Liver (tissue), 9 donors: ENCODE measurements around the gene NLRP6. TPM values are rescaled to one million over a fixed set of nuclear protein-coding genes. Genes with fewer than 3 reads are reported as not detected.

Experiments
- DNase-seq: peaks from one replicate; pipeline ENCODE4 v3.0.0-alpha.2; 2017; ENCODE audit warnings: low spot score
- H3K27ac ChIP-seq, 2 donors: one replicate each; pipeline ENCODE4 v1.7.0; 2013; ENCODE audit warnings: inconsistent platforms in 2 of 2, low read length in 2 of 2, control low read depth in 1 of 2, low read depth in 1 of 2, mild to moderate bottlenecking in 1 of 2
- H3K27me3 ChIP-seq, 4 donors: one replicate each; pipeline versions ENCODE4 v1.6.1 to v1.7.0; 2013; ENCODE audit warnings: low read length in 3 of 4, inconsistent platforms in 1 of 4, mild to moderate bottlenecking in 1 of 4, moderate library complexity in 1 of 4; ENCODE audit not compliant: control insufficient read depth in 4 of 4, insufficient read depth in 4 of 4
- H3K36me3 ChIP-seq, 4 donors: one replicate each; pipeline versions ENCODE4 v1.6.1 to v1.7.0; 2013; ENCODE audit warnings: low read length in 3 of 4, mild to moderate bottlenecking in 3 of 4, low read depth in 1 of 4, moderate library complexity in 1 of 4; ENCODE audit not compliant: control insufficient read depth in 4 of 4, insufficient read depth in 3 of 4
- H3K4me1 ChIP-seq, 4 donors: one replicate each; pipeline versions ENCODE4 v1.6.1 to v1.7.0; 2013; ENCODE audit warnings: low read length in 3 of 4, mild to moderate bottlenecking in 3 of 4, moderate library complexity in 1 of 4; ENCODE audit not compliant: control insufficient read depth in 4 of 4, insufficient read depth in 4 of 4
- H3K4me3 ChIP-seq, 3 donors: one replicate each; pipeline versions ENCODE4 v1.6.1 to v1.7.0; 2013; ENCODE audit warnings: low read length in 3 of 3, control low read depth in 1 of 3, low read depth in 1 of 3, mild to moderate bottlenecking in 1 of 3
- H3K9ac ChIP-seq, 2 donors: one replicate each; pipeline ENCODE4 v1.7.0; 2013; ENCODE audit warnings: low read length in 2 of 2, mild to moderate bottlenecking in 2 of 2, moderate library complexity in 2 of 2, control low read depth in 1 of 2, low read depth in 1 of 2
- H3K9me3 ChIP-seq, 4 donors: one replicate each; pipeline versions ENCODE4 v1.6.1 to v1.7.0; 2013; ENCODE audit warnings: low read length in 3 of 4; ENCODE audit not compliant: control insufficient read depth in 4 of 4
- CTCF ChIP-seq: fragments of 150-350 bp; IDR thresholded peaks from 2 replicates; pipeline ENCODE4 v1.5.1; 2017; ENCODE audit warnings: improper control_type of control experiment, low read depth, low read length; ENCODE audit not compliant: missing input control
- EGR1 ChIP-seq, 2 donors: IDR thresholded peaks; 2 replicates each; pipeline ENCODE4 v1.6.1; 2016 to 2018; ENCODE audit warnings: antibody characterized with exemption in 2 of 2, low read depth in 2 of 2
- FOXA1 ChIP-seq: IDR thresholded peaks from 2 replicates; pipeline ENCODE4 v1.6.1; 2016; ENCODE audit warnings: antibody characterized with exemption
- FOXA2 ChIP-seq: IDR thresholded peaks from 2 replicates; pipeline ENCODE4 v1.6.1; 2016; ENCODE audit warnings: antibody characterized with exemption
- GABPA ChIP-seq, 2 donors: IDR thresholded peaks in 1 of 2; conservative IDR thresholded peaks in 1 of 2; 2 replicates each; pipeline ENCODE4 v1.6.1; 2016; ENCODE audit warnings: antibody characterized with exemption in 2 of 2, mild to moderate bottlenecking in 1 of 2, moderate library complexity in 1 of 2
- HNF4A ChIP-seq, 2 donors: conservative IDR thresholded peaks; 2 replicates each; pipeline ENCODE4 v1.6.1; 2016; ENCODE audit warnings: antibody characterized with exemption in 2 of 2, mild to moderate bottlenecking in 2 of 2
- HNF4G ChIP-seq: IDR thresholded peaks from 2 replicates; pipeline ENCODE4 v1.6.1; 2016; ENCODE audit warnings: antibody characterized with exemption
- JUND ChIP-seq, 2 donors: IDR thresholded peaks; 2 replicates each; pipeline ENCODE4 v1.6.1; 2016; ENCODE audit warnings: antibody characterized with exemption in 2 of 2
- MAX ChIP-seq: IDR thresholded peaks from 2 replicates; pipeline ENCODE4 v1.6.1; 2016; ENCODE audit warnings: antibody characterized with exemption
- RAD21 ChIP-seq, 2 donors: IDR thresholded peaks; 2 replicates each; pipeline ENCODE4 v1.6.1; 2016; ENCODE audit warnings: antibody characterized with exemption in 2 of 2, mild to moderate bottlenecking in 2 of 2
- RXRA ChIP-seq, 2 donors: IDR thresholded peaks; 2 replicates each; pipeline ENCODE4 v1.6.1; 2017 to 2018; ENCODE audit warnings: antibody characterized with exemption in 2 of 2, mild to moderate bottlenecking in 1 of 2
- SP1 ChIP-seq: IDR thresholded peaks from 2 replicates; pipeline ENCODE4 v1.6.1; 2018; ENCODE audit warnings: antibody characterized with exemption, mild to moderate bottlenecking
- TAF1 ChIP-seq: conservative IDR thresholded peaks from 2 replicates; pipeline ENCODE4 v1.6.1; 2016; ENCODE audit warnings: antibody characterized with exemption, mild to moderate bottlenecking
- YY1 ChIP-seq: IDR thresholded peaks from 2 replicates; pipeline ENCODE4 v1.6.1; 2016; ENCODE audit warnings: antibody characterized with exemption, mild to moderate bottlenecking
- ZBTB33 ChIP-seq: IDR thresholded peaks from 2 replicates; pipeline ENCODE4 v1.6.1; 2016; ENCODE audit warnings: antibody characterized with exemption
- WGBS: extraction: QIAGEN DNeasy Blood & Tissue Kit; methylation state at CpG from one replicate; pipeline ENCODE4 v1.1.7; 2013; 5-methylcytosine and 5-hydroxymethylcytosine counted together
- polyA plus RNA-seq, 2 donors: library from polyadenylated mRNA; stranded (reverse) in 1 of 2; unstranded in 1 of 2; fragments of 200-250 nt in 1 of 2; fragments of >200 nt in 1 of 2; fragmentation: Nextera tagmentation in 1 of 2; extraction: Ambion mirVana in 1 of 2; gene quantifications; one replicate each; pipeline versions ENCODE4 v1.2.1 to v1.2.3, GENCODE V29; 2013 to 2015
- total RNA-seq, 2 donors: library from RNA; depleted of rRNA; stranded (reverse); fragments of >200 nt; gene quantifications; one replicate each; pipeline ENCODE4 v1.2.3, GENCODE V29; 2014
- TF ChIP-seq, protein P1 (sequence below): IDR thresholded peaks from 2 replicates; pipeline ENCODE4 v1.6.1; 2016; ENCODE audit warnings: antibody characterized with exemption, mild to moderate bottlenecking
- donor health status: healthy.
- donor health status: healthy.
- donor health status: healthy.
- donor health status: healthy.
- donor health status: healthy.

The NLRP6 gene
- total and polyA plus RNA-seq, 4 donors, result 0.05 to 5.7 (median 0.97) TPM

DNA sequence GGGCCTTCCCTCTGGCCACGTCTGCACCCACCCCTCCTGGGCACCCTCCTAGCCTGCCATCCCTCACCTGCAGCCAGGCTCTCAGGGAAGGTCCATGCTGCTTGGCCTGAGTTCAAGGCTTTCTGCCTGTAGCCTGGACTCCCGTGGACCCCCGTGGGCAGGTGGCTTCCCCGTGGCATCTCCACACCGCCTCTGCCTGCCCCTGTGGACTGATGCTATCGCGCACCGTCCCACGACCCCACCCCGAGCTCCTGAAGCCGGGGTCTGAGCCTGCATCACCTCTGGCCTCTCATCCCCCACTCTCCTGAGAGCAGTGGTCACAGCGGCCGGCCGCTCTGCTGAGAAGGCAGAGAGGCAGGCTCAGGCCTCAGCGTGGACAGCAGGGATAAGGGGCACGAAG, 16.6 kb downstream of the NLRP6 start:
- Histone ChIP-seq H3K27me3 (no peaks in the 10 kb centered on the region), H3K27ac (no peak overlapping the region), H3K9me3 (no peaks in the 10 kb centered on the region), H3K36me3 (peaks cover 0 to 2% (median 0%) of the 10 kb centered on the region in 4 donors), H3K9ac (no peak overlapping the region), H3K4me1 (peaks cover 0 to 3% (median 2%) of the 10 kb centered on the region in 4 donors), H3K4me3 (no peak overlapping the region)
- no peak for DNase-seq
- 95% methylated on average over 16 of the region's 16 CpGs for WGBS
- TF ChIP-seq FOXA1, result no peak
- no peak for TF ChIP-seq HNF4A (conservative IDR thresholded peaks at IDR 0.05)
- no peak for TF ChIP-seq SP1
- TF ChIP-seq HNF4G, result no peak
- TF ChIP-seq RAD21 (IDR thresholded peaks at IDR 0.05), result no peak
- TF ChIP-seq TAF1, result no peak
- no peak for TF ChIP-seq GABPA (IDR thresholded peaks at IDR 0.05 in 1 of 2, conservative IDR thresholded peaks at IDR 0.05 in 1 of 2)
- TF ChIP-seq EGR1 (IDR thresholded peaks at IDR 0.05; ENCODE audit: low read depth in 2 of 2), result no peak
- no peak for TF ChIP-seq RXRA (IDR thresholded peaks at IDR 0.05)
- TF ChIP-seq FOXA2, result no peak
- no peak for TF ChIP-seq CTCF
- TF ChIP-seq, protein P1, sequence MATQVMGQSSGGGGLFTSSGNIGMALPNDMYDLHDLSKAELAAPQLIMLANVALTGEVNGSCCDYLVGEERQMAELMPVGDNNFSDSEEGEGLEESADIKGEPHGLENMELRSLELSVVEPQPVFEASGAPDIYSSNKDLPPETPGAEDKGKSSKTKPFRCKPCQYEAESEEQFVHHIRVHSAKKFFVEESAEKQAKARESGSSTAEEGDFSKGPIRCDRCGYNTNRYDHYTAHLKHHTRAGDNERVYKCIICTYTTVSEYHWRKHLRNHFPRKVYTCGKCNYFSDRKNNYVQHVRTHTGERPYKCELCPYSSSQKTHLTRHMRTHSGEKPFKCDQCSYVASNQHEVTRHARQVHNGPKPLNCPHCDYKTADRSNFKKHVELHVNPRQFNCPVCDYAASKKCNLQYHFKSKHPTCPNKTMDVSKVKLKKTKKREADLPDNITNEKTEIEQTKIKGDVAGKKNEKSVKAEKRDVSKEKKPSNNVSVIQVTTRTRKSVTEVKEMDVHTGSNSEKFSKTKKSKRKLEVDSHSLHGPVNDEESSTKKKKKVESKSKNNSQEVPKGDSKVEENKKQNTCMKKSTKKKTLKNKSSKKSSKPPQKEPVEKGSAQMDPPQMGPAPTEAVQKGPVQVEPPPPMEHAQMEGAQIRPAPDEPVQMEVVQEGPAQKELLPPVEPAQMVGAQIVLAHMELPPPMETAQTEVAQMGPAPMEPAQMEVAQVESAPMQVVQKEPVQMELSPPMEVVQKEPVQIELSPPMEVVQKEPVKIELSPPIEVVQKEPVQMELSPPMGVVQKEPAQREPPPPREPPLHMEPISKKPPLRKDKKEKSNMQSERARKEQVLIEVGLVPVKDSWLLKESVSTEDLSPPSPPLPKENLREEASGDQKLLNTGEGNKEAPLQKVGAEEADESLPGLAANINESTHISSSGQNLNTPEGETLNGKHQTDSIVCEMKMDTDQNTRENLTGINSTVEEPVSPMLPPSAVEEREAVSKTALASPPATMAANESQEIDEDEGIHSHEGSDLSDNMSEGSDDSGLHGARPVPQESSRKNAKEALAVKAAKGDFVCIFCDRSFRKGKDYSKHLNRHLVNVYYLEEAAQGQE, result no peak
- TF ChIP-seq MAX, result no peak
- no peak for TF ChIP-seq ZBTB33

DNA sequence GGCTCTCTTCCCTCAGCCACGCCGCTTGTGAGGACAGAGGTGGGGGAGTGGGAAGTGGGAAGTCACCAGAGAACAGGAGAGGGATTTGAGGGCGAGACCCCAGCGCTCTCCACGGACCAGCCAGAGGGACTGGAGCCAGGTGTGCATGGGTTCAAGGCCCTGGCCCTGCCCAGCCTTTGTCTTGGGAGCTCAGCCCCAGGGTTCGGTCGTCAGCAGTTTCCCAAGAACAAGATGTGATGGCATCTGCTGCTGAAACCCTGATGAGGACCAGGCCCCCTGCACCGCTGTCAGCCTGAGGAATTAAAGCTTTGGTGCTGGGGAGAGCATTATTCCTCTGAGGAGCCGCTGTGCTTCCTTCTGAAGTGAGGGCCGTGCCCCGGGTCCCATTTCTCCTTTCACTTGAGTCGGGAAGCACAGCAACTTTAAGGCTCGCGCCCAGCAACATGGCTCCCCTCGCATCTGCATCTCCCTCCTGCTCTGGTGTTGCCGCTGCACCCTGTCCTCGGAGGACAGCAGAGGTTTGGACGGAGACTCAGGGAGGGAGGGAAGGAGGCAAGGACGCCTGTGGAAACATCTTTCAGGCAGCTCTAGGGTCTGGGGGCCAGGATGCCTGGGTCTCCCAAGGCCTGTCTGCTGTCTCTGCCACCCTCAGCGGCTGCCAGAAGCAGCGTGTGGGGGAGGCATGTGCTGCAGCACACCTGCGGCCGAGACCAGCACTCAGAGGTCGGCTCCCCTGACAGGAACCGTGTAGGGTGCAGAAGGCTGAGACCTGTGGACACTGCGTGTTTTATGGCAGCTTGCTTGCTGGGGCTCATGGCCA, 17.4 kb downstream of the NLRP6 start:
- H3K4me1 ChIP-seq, result no peaks in the 10 kb centered on the region
- H3K9ac ChIP-seq, result no peak overlapping the region
- 91% methylated on average over 26 of the region's 26 CpGs for WGBS
- H3K36me3 ChIP-seq, result peaks cover 0 to 2% (median 0%) of the 10 kb centered on the region in 4 donors
- no peaks in the 10 kb centered on the region for H3K9me3 ChIP-seq
- H3K4me3 ChIP-seq, result no peak overlapping the region
- DNase-seq, result no peak
- TF ChIP-seq EGR1 (IDR thresholded peaks at IDR 0.05; ENCODE audit: low read depth in 2 of 2), result no peak
- TF ChIP-seq RXRA (IDR thresholded peaks at IDR 0.05), result no peak
- TF ChIP-seq RAD21 (IDR thresholded peaks at IDR 0.05), result no peak
- no peak for TF ChIP-seq SP1
- no peak for TF ChIP-seq TAF1
- TF ChIP-seq JUND (IDR thresholded peaks at IDR 0.05), result no peak
- TF ChIP-seq YY1, result no peak
- no peaks in the 10 kb centered on the region for H3K27me3 ChIP-seq
- H3K27ac ChIP-seq, result no peak overlapping the region
